Lower lobe of right lung (tissue), 2 donors: ENCODE results near the gene AOPEP. TPM values are rescaled to one million over a fixed set of nuclear protein-coding genes. Genes with fewer than 3 reads are reported as not detected.
A peak's percentile ranks its signal among the peaks of the same experiment; 100 is the strongest.
"Not testable (repeated sequence)": the region's sequence is repeated elsewhere in the genome, so short reads cannot be mapped to it uniquely, and the experiment has no call there.

Experiments used
- ATAC-seq, 2 donors: fragments of 200-7000 bp; cut with Tn5 transposase; one replicate each; pipeline ENCODE4 v1.9.1; 2020 to 2022; ENCODE audit warnings: mild to moderate bottlenecking in 2 of 2, moderate library complexity in 2 of 2
- DNase-seq: peaks from one replicate; pipeline ENCODE4 v3.0.0-alpha.2; 2020
- H3K27ac ChIP-seq: fragments of 200-600 bp; one replicate; pipeline ENCODE4 v1.8.0; 2022
- H3K27me3 ChIP-seq: fragments of 200-600 bp; one replicate; pipeline ENCODE4 v1.8.0; 2022; ENCODE audit warnings: low read depth
- H3K36me3 ChIP-seq: fragments of 200-600 bp; one replicate; pipeline ENCODE4 v1.8.0; 2022; ENCODE audit warnings: mild to moderate bottlenecking
- H3K4me1 ChIP-seq: fragments of 200-600 bp; one replicate; pipeline ENCODE4 v1.8.0; 2022
- H3K4me3 ChIP-seq: fragments of 200-600 bp; one replicate; pipeline ENCODE4 v1.8.0; 2022; ENCODE audit warnings: mild to moderate bottlenecking
- H3K9me3 ChIP-seq: fragments of 200-600 bp; one replicate; pipeline ENCODE4 v1.8.0; 2022
- intact Hi-C: fragments of 100-400 bp; cut with DNase I; formaldehyde crosslinking; loops from one replicate; pipeline ENCODE4 v1.11.0; 2022
- total RNA-seq: library from RNA; stranded (reverse); fragmentation: NEBNext Ultra II Directional; extraction: Animal tissue kit (Norgen Biotek cat#: 25700); gene quantifications from one replicate; pipeline ENCODE4 v1.2.1, GENCODE V29; 2021
- TF ChIP-seq, protein P1 (sequence below): fragments of 200-600 bp; IDR thresholded peaks from one replicate; pipeline ENCODE4 v1.8.0; 2022; ENCODE audit warnings: antibody characterized with exemption, mild to moderate bottlenecking
- donor health status: DM: no; HTN: yes; CAD: no; lungs with severe emphysema.

Gene AOPEP
- total RNA-seq, 1 donor from 2014 or later, result 63.7 TPM

DNA sequence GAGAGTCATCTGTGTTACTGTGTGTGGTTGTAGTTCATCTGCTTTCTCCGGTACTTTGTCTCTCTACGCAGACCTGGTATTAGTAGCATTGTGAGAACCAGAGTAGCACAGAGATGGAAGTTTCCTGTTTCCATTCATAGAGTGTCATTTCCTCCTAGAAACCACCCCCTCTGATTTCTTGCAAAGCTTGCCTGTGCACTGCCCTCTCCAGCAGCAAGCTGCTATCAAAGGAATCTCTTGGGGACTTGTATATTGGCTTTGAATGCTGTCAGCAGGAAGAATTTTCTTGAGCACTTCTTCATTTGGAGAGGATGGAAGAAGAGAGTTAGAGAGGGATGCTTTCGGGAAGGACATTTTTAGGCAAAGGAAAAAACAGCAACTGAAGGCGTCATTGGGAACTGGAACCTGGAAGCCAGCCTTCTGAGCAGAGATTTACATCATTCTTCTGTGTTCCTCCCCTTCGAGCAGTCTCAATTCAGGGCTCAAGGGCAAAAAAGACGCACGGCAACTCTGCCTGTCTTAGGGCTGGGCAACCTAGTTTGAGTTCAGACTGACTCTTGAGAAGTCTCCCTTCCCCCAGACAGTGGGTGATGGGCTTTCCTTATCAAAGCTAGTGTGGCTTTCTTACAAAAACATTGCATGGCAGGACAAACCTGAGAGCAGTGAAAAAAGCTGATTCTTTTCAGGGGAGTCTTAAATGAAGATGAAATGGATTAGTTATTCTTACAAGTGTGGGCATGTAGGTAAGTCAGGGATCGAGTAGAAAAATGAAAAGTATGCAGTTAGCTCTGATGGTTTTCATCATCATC, 226.3 kb downstream of the AOPEP start:
- peaks cover 35% of the 10 kb centered on the region for H3K4me1 ChIP-seq
- no peak for DNase-seq
- TF ChIP-seq, protein P1, sequence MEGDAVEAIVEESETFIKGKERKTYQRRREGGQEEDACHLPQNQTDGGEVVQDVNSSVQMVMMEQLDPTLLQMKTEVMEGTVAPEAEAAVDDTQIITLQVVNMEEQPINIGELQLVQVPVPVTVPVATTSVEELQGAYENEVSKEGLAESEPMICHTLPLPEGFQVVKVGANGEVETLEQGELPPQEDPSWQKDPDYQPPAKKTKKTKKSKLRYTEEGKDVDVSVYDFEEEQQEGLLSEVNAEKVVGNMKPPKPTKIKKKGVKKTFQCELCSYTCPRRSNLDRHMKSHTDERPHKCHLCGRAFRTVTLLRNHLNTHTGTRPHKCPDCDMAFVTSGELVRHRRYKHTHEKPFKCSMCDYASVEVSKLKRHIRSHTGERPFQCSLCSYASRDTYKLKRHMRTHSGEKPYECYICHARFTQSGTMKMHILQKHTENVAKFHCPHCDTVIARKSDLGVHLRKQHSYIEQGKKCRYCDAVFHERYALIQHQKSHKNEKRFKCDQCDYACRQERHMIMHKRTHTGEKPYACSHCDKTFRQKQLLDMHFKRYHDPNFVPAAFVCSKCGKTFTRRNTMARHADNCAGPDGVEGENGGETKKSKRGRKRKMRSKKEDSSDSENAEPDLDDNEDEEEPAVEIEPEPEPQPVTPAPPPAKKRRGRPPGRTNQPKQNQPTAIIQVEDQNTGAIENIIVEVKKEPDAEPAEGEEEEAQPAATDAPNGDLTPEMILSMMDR, result no peak

GRCh38 chr9:94956731-94957130, 230.2 kb downstream of the AOPEP start:
- H3K4me1 ChIP-seq, result peaks cover 19% of the 10 kb centered on the region
- peaks cover 16% of the 10 kb centered on the region for H3K36me3 ChIP-seq
- no peak overlapping the region for H3K4me3 ChIP-seq
- DNase-seq (no peak), ATAC-seq (no peak)
- H3K9me3 ChIP-seq, result no peaks in the 10 kb centered on the region
- H3K27me3 ChIP-seq, result no peaks in the 10 kb centered on the region
- intact Hi-C loops, result no loop called here
- no peak overlapping the region for H3K27ac ChIP-seq
- TF ChIP-seq, protein P1, result no peak

More for the DNA sequence above, 226.3 kb downstream of the AOPEP start:
- Histone ChIP-seq H3K36me3 (peaks cover 16% of the 10 kb centered on the region), H3K27me3 (no peaks in the 10 kb centered on the region), H3K9me3 (no peaks in the 10 kb centered on the region), H3K27ac (peak overlapping the region; percentile 59), H3K4me3 (no peak overlapping the region)
- intact Hi-C loops, result no loop called here
- peak; percentile 35 to 44 for ATAC-seq

- TF ChIP-seq, protein P1, result no peak
- intact Hi-C loops, result no loop called here
- Histone ChIP-seq H3K36me3 (peaks cover 11% of the 10 kb centered on the region), H3K27ac (no peak overlapping the region), H3K4me3 (no peak overlapping the region), H3K27me3 (no peaks in the 10 kb centered on the region), H3K4me1 (no peaks in the 10 kb centered on the region), H3K9me3 (no peaks in the 10 kb centered on the region)
- no peak for DNase-seq
- no peak for ATAC-seq
Measured at GRCh38 chr9:94960964-94961363, 234.5 kb downstream of the AOPEP start.

- no peaks in the 10 kb centered on the region for H3K27me3 ChIP-seq
- ATAC-seq (no peak), DNase-seq (no peak)
- TF ChIP-seq, protein P1, result no peak
- no peaks in the 10 kb centered on the region for H3K9me3 ChIP-seq
- H3K27ac ChIP-seq, result no peak overlapping the region
- intact Hi-C loops, result no loop called here
- no peak overlapping the region for H3K4me3 ChIP-seq
- no peaks in the 10 kb centered on the region for H3K4me1 ChIP-seq
- peaks cover 3% of the 10 kb centered on the region for H3K36me3 ChIP-seq
Measured at GRCh38 chr9:94961870-94962269, 235.4 kb downstream of the AOPEP start.

- ATAC-seq, H3K27ac ChIP-seq, H3K36me3 ChIP-seq, H3K9me3 ChIP-seq, H3K4me1 ChIP-seq, intact Hi-C loops, H3K4me3 ChIP-seq, DNase-seq, H3K27me3 ChIP-seq: not testable (repeated sequence)
Measured at GRCh38 chr9:94965631-94966030, 239.1 kb downstream of the AOPEP start.

- H3K27ac ChIP-seq, intact Hi-C loops, H3K27me3 ChIP-seq, DNase-seq, H3K36me3 ChIP-seq, H3K4me1 ChIP-seq, ATAC-seq, H3K4me3 ChIP-seq, H3K9me3 ChIP-seq: not testable (repeated sequence)
Measured at GRCh38 chr9:94966046-94966445, 239.5 kb downstream of the AOPEP start.
